Neutrophil (primary cell): ENCODE measurements around the gene FIZ1.

Experiments
- H3K27ac ChIP-seq: fragments of 200-600 bp; sonication (generic); 2 replicates; pipeline ENCODE4 v1.5.1; 2016; ENCODE audit warnings: mild to moderate bottlenecking, moderate library complexity
- H3K27me3 ChIP-seq: fragments of 200-600 bp; sonication (generic); 2 replicates; pipeline ENCODE4 v1.6.0; 2016; ENCODE audit warnings: mild to moderate bottlenecking
- H3K36me3 ChIP-seq: fragments of 200-600 bp; sonication (generic); 2 replicates; pipeline ENCODE4 v1.5.1; 2017
- H3K4me1 ChIP-seq, 2 experiments: fragments of 200-600 bp in 1 of 2; sonication (generic) in 1 of 2; 1 replicate in 1 of 2; 2 replicates in 1 of 2; pipeline versions ENCODE4 v1.5.1 to v1.6.1; 2013 to 2016; ENCODE audit warnings: low read depth in 1 of 2, low read length in 1 of 2, mild to moderate bottlenecking in 1 of 2, moderate library complexity in 1 of 2; ENCODE audit not compliant: control insufficient read depth in 1 of 2, insufficient read depth in 1 of 2
- H3K4me3 ChIP-seq, 2 experiments: fragments of 200-600 bp in 1 of 2; sonication (generic) in 1 of 2; 1 replicate in 1 of 2; 2 replicates in 1 of 2; pipeline ENCODE4 v1.5.1; 2013 to 2016; ENCODE audit warnings: low read depth in 1 of 2, low read length in 1 of 2, mild to moderate bottlenecking in 1 of 2, moderate library complexity in 1 of 2
- H3K9me3 ChIP-seq: fragments of 200-600 bp; sonication (generic); 2 replicates; pipeline ENCODE4 v1.5.1; 2016
- TF ChIP-seq, protein P1 (sequence below): fragments of 200-600 bp; sonication (generic); IDR thresholded peaks from 2 replicates; pipeline ENCODE4 v1.5.1; 2016; ENCODE audit warnings: antibody characterized with exemption

Gene FIZ1, protein sequence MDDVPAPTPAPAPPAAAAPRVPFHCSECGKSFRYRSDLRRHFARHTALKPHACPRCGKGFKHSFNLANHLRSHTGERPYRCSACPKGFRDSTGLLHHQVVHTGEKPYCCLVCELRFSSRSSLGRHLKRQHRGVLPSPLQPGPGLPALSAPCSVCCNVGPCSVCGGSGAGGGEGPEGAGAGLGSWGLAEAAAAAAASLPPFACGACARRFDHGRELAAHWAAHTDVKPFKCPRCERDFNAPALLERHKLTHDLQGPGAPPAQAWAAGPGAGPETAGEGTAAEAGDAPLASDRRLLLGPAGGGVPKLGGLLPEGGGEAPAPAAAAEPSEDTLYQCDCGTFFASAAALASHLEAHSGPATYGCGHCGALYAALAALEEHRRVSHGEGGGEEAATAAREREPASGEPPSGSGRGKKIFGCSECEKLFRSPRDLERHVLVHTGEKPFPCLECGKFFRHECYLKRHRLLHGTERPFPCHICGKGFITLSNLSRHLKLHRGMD

DNA sequence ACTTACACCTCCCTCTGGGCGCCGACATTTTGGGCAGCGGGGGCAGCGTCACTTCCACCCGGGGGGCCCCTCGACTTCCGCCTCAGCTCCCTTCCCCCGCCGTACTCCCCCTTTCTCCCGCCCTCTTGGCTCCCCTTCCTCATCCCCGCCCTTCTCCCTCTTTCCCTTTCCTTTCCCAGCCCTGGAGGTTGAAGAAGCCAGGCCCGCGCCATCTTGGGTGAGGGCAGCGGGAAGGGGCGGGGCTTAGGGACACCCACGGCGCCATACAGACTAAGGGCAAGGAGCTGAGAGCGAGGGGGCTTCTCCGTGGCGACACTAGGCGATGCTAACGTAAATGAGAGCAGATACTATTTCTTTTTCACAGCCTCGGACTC is at the start of gene FIZ1:
FIZ1 (minus strand) TSS at position 50 of the 374 bp plus-strand sequence. CDS start 1,652 bp downstream, outside the sequence.
- peak within 1 kb of the TSS; percentile 86 to 89 for H3K4me3 ChIP-seq
- H3K27me3 ChIP-seq: no peaks in the 10 kb centered on the region
- TF ChIP-seq, protein P1, sequence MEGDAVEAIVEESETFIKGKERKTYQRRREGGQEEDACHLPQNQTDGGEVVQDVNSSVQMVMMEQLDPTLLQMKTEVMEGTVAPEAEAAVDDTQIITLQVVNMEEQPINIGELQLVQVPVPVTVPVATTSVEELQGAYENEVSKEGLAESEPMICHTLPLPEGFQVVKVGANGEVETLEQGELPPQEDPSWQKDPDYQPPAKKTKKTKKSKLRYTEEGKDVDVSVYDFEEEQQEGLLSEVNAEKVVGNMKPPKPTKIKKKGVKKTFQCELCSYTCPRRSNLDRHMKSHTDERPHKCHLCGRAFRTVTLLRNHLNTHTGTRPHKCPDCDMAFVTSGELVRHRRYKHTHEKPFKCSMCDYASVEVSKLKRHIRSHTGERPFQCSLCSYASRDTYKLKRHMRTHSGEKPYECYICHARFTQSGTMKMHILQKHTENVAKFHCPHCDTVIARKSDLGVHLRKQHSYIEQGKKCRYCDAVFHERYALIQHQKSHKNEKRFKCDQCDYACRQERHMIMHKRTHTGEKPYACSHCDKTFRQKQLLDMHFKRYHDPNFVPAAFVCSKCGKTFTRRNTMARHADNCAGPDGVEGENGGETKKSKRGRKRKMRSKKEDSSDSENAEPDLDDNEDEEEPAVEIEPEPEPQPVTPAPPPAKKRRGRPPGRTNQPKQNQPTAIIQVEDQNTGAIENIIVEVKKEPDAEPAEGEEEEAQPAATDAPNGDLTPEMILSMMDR: peak; percentile 24
- H3K4me1 ChIP-seq: peaks cover 21 to 28% of the 10 kb centered on the region in 2 experiments
- no peaks in the 10 kb centered on the region for H3K9me3 ChIP-seq
- peak within 1 kb of the TSS; percentile 95 for H3K27ac ChIP-seq
- H3K36me3 ChIP-seq: peaks cover 23% of the 10 kb centered on the region

DNA sequence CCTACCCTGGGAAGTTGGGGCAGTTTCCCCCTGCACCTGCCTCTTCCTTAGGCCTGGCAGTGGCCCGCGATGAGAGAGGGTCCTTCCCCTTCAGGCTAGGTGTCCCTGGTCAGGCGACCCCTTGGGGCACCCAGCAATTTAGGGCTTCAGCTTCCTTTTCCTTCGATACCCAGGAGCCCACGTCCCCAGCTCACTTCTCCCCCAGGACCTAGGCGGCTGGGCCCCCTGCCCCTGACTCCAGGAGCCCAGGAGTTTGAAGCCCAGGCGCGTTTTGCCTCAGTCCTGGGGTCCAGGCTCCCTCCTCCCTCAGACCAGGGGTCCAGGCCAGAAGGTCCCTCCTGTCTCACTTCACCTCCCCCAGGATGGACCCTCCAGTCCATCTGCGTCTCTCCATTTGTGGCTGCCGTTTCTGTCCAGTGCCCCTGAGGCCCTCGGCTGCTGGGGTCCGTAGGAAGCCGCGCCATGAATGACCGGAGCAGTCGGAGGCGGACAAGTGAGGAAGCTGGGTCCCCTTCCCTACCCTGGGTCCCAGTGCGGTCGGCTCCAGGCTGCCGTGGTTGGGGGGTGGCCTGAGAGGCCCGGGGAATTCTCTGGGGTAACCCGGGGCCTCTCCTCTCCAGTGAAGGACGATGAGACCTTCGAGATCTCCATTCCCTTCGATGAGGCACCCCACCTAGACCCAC is 49.4 kb upstream of the FIZ1 start:
- H3K4me3 ChIP-seq: peak overlapping the region; percentile 52 to 54
- no peak overlapping the region for H3K27ac ChIP-seq
- TF ChIP-seq, protein P1: no peak

DNA sequence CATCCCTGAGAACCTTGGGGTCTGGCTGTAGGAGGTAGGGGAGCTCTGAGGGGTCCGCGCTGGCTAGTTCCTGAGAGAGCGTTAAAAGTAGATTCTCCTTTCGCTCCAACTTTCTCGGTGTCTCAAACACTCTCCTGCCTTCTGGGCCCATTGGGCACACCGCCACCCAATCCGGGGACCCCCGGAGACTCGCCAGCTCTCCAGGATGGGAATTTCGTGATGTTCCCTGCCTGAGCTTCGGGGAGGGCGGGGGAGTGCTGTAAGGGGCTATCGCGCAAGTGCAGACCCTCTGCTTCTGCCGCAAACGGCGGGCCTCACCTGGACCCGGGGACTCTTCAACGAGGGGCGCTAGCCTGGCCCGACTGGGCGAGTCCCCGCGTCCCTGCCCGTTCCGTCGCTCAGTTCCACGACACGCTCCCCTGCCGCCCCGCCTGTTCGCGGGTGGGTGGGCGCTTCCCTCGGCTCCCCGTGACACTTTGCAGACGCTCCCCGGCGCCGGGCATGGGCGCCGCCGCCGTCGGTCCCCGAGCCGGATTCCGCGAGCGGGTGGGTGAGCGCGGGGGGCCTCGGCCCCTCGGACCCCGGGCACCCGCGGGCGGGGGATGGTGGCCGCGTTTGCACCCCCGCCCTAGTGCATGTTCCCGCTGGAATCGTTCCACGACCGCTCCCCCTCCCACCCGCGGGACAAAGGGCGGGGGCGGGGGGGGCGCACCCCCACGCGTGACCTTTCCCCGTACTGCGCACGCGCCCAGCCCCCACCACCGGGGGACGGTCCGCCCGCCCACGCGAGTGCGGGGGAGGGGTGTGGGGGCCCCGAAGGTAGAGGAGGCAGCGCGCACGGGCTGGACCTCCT is 48.6 kb upstream of the FIZ1 start, which contains the start of gene CCDC106:
CCDC106 (plus strand) TSS at position 481 of the 853 bp plus-strand sequence. CDS start 835 bp downstream, outside the sequence.
- Histone ChIP-seq H3K36me3 (peaks cover 14% of the 10 kb centered on the region), H3K4me1 (peaks cover 33 to 42% of the 10 kb centered on the region in 2 experiments), H3K9me3 (no peaks in the 10 kb centered on the region), H3K4me3 (peak within 1 kb of the TSS; percentile 52 to 54), H3K27me3 (peaks cover 27% of the 10 kb centered on the region), H3K27ac (no peak within 1 kb of the TSS)
- TF ChIP-seq, protein P1: no peak

More for the DNA sequence above, 49.4 kb upstream of the FIZ1 start:
- peaks cover 24% of the 10 kb centered on the region for H3K27me3 ChIP-seq
- H3K4me1 ChIP-seq: peaks cover 33 to 40% of the 10 kb centered on the region in 2 experiments
- no peaks in the 10 kb centered on the region for H3K9me3 ChIP-seq
- H3K36me3 ChIP-seq: peaks cover 14% of the 10 kb centered on the region

DNA sequence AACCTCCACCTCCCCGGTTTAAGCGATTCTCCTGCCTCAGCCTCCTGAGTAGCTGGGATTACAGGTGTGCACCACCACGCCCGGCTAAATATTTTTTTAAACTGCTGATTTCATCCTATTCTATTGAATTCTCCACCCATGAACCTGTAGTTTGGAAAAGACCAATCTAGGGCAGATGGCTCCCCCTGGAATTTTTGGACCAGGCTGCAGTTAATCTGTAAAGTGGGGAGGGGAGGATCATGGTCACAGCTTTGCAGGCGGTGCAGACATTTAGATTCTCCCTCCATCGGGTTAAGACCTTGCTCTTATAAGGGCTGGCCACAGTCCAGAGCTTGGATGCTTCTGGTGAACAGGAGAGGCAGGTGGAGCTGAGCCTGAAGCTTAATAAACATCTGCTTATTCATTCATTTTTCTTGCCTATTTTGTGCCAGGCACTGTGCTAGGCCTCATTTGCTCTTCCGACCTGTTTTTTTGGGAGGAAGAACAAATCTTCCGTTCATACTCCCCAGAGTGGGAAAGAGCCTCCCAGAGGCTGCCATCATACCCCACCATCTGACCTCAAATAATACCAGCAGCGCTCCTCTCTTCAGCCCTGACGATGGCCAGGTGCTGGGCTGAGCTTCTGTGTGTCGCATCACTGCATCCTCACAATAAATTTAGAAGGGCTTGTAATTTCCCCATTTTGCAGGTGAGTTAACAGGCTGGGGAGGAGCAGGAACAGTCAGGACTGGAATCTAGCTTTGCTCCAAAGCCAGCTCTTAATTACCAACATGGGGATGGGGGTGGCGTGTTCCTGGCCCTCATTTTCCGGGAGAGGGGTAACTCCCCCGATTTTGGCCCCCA is 47.8 kb upstream of the FIZ1 start:
- Histone ChIP-seq H3K9me3 (no peaks in the 10 kb centered on the region), H3K27me3 (peaks cover 35% of the 10 kb centered on the region), H3K36me3 (peaks cover 14% of the 10 kb centered on the region), H3K27ac (no peak overlapping the region), H3K4me3 (peak overlapping the region; percentile 52 to 54), H3K4me1 (peaks cover 41 to 50% of the 10 kb centered on the region in 2 experiments)
- TF ChIP-seq, protein P1: no peak
